ENCODE results near the gene FBXO41. TPM values are rescaled to one million over a fixed set of nuclear protein-coding genes. Genes with fewer than 3 reads are reported as not detected.

FBXO41 gene
- total RNA-seq, 4 donors from 2014 or later, result 1.1 to 8.2 (median 5.7) TPM

- WGBS, result 52% methylated on average over 6 of the region's 6 CpGs
- Histone ChIP-seq H3K4me3 (no peak overlapping the region), H3K9me3 (no peaks in the 10 kb centered on the region), H3K27ac (no peak overlapping the region), H3K36me3 (no peaks in the 10 kb centered on the region), H3K4me1 (peaks cover 31% of the 10 kb centered on the region), H3K27me3 (peaks cover 91% of the 10 kb centered on the region)
- TF ChIP-seq EP300 (IDR thresholded peaks at IDR 0.05) (no peak), CTCF (IDR thresholded peaks at IDR 0.05) (peak in 1 of 2 donors; percentile 29)
- DNase-seq (ENCODE audit: low spot score in 2 of 2), result no peak
These were observed 6.0 kb upstream of the FBXO41 start for GRCh38 chr2:73290049-73290839.

- no peak for DNase-seq (ENCODE audit: low spot score in 2 of 2)
These were observed 5.0 kb upstream of the FBXO41 start for GRCh38 chr2:73289304-73289703.

GRCh38 chr2:73286134-73286655 is 1.9 kb upstream of the FBXO41 start:
- no peak overlapping the region for H3K27ac ChIP-seq
- H3K27me3 ChIP-seq, result peaks cover 63% of the 10 kb centered on the region
- no peaks in the 10 kb centered on the region for H3K9me3 ChIP-seq
- no peak for TF ChIP-seq POLR2A (IDR thresholded peaks at IDR 0.05)
- TF ChIP-seq POLR2AphosphoS5 (IDR thresholded peaks at IDR 0.05), result no peak
- no peak for TF ChIP-seq EP300 (IDR thresholded peaks at IDR 0.05)
- TF ChIP-seq CTCF (IDR thresholded peaks at IDR 0.05), result no peak
- H3K4me3 ChIP-seq, result no peak overlapping the region
- no peaks in the 10 kb centered on the region for H3K36me3 ChIP-seq
- 85% methylated on average over 3 of the region's 3 CpGs for WGBS
- no peak for DNase-seq (ENCODE audit: low spot score in 2 of 2)
- peaks cover 24% of the 10 kb centered on the region for H3K4me1 ChIP-seq

More at GRCh38 chr2:73289304-73289703, 5.0 kb upstream of the FBXO41 start:
- Histone ChIP-seq H3K27ac (no peak overlapping the region), H3K27me3 (peaks cover 90% of the 10 kb centered on the region), H3K4me1 (peaks cover 40% of the 10 kb centered on the region), H3K36me3 (no peaks in the 10 kb centered on the region), H3K9me3 (no peaks in the 10 kb centered on the region), H3K4me3 (no peak overlapping the region)
- no peak for TF ChIP-seq POLR2AphosphoS5 (IDR thresholded peaks at IDR 0.05)
- TF ChIP-seq POLR2A (IDR thresholded peaks at IDR 0.05), result no peak
- no peak for TF ChIP-seq CTCF (IDR thresholded peaks at IDR 0.05)
- no peak for TF ChIP-seq EP300 (IDR thresholded peaks at IDR 0.05)

GRCh38 chr2:73285159-73285739 is 971 bp upstream of the FBXO41 start:
- no peak for DNase-seq (ENCODE audit: low spot score in 2 of 2)
- Histone ChIP-seq H3K27ac (no peak overlapping the region), H3K4me3 (peak overlapping the region; percentile 57), H3K4me1 (peaks cover 21% of the 10 kb centered on the region), H3K9me3 (no peaks in the 10 kb centered on the region), H3K36me3 (no peaks in the 10 kb centered on the region), H3K27me3 (peaks cover 54% of the 10 kb centered on the region)
- TF ChIP-seq POLR2AphosphoS5 (IDR thresholded peaks at IDR 0.05), result no peak
- WGBS, result 41% methylated on average over 5 of the region's 5 CpGs

DNA sequence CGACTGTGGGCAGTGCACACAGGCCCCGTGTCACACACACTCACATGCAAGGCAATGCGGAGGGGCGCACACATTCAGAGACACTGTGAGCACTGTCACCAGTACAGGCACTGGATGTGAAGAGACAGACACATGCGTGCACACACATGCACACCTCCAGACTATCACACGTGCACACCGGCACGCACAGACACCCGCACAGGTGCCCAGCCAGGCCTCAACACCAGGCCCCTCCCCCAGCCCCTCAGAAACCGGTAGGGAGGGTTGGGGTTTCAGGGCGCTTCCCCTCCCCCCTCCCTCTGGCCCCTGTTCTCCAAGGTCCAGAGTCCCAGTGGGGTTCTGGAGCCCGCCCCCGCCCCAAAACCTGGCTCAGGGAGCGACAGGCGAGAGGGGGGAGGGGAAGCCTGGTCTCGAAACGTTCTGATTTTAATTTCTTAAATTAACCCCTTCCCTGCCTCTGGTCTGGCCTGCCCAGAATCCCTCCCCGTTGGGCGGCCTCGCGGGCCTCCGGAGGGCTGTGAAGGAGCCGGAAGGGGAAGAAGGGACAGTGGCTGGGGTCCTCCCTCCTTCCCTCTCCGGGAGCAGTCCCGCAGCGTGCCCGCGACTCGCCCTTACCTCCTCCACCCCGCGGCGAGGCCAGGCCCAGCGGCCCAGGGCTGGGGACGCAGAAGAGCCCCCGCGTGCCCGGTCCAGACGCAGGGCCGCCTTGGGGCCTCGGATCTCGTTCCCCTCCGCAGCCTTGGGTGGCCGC is 558 bp downstream of the FBXO41 start:
- TF ChIP-seq CTCF (IDR thresholded peaks at IDR 0.05) (no peak), POLR2AphosphoS5 (IDR thresholded peaks at IDR 0.05) (no peak), EP300 (IDR thresholded peaks at IDR 0.05) (no peak), POLR2A (IDR thresholded peaks at IDR 0.05) (no peak)
- Histone ChIP-seq H3K4me1 (peaks cover 21% of the 10 kb centered on the region), H3K4me3 (peak overlapping the region; percentile 57), H3K27me3 (peaks cover 39% of the 10 kb centered on the region), H3K9me3 (no peaks in the 10 kb centered on the region), H3K27ac (no peak overlapping the region), H3K36me3 (no peaks in the 10 kb centered on the region)
- no peak for DNase-seq (ENCODE audit: low spot score in 2 of 2)
- 9% methylated on average over 28 of the region's 43 CpGs for WGBS

Data from suprapubic skin (tissue), 4 donors.